GM20431 (cell line): Measurements from ENCODE around the gene DOCK11.
"Not testable (repeated sequence)": the region's sequence is repeated elsewhere in the genome, so short reads cannot be mapped to it uniquely, and the experiment has no call there.

Experiments used
- in situ Hi-C: fragments of 300-500 bp; cut with MseI, MboI; formaldehyde crosslinking; loops from one replicate; pipeline ENCODE4 v1.15.0; 2020; ENCODE audit warnings: low sequenced_read_pairs; ENCODE audit not compliant: unreplicated experiment

Gene DOCK11

GRCh38 chrX:118495061-118495921 lies at the start of gene DOCK11:
Gene DOCK11 (plus strand): TSS chrX:118495815. CDS start chrX:118495972, 157 bp downstream.
- in situ Hi-C loops: no loop called here

- in situ Hi-C loops: no loop called here
Measured at GRCh38 chrX:118448273-118448783, 47.3 kb upstream of the DOCK11 start.

GRCh38 chrX:118455013-118455412 lies 40.6 kb upstream of the DOCK11 start:
- in situ Hi-C loops: loop anchor here (25.0 kb wide), 2 partner anchors 132 to 357 kb away; partner anchors contain the start of gene ZCCHC12

- in situ Hi-C loops: loop anchor here (25.0 kb wide), 2 partner anchors 128 to 353 kb away; partner anchors contain the start of gene ZCCHC12
Measured at GRCh38 chrX:118459494-118459893, 36.1 kb upstream of the DOCK11 start.

- in situ Hi-C loops: loop anchor here (25.0 kb wide), 2 partner anchors 123 to 348 kb away; partner anchors contain the start of gene ZCCHC12
Measured at GRCh38 chrX:118464501-118464900, 31.1 kb upstream of the DOCK11 start.

GRCh38 chrX:118468122-118468521 lies 27.5 kb upstream of the DOCK11 start:
- in situ Hi-C loops: loop anchor here (25.0 kb wide), 2 partner anchors 119 to 344 kb away; partner anchors contain the start of gene ZCCHC12

- in situ Hi-C loops: loop anchor here (25.0 kb wide), 2 partner anchors 116 to 341 kb away; partner anchors contain the start of gene ZCCHC12
Measured at GRCh38 chrX:118470721-118471347, 24.8 kb upstream of the DOCK11 start.

- in situ Hi-C loops: loop anchor here (25.0 kb wide), 2 partner anchors 113 to 338 kb away; partner anchors contain the start of gene ZCCHC12
Measured at GRCh38 chrX:118474586-118474985, 21.0 kb upstream of the DOCK11 start.

- in situ Hi-C loops: no loop called here
Measured at GRCh38 chrX:118475903-118476302, 19.7 kb upstream of the DOCK11 start.

GRCh38 chrX:118480172-118480571 lies 15.4 kb upstream of the DOCK11 start:
- in situ Hi-C loops: no loop called here

- in situ Hi-C loops: not testable (repeated sequence)
Measured at GRCh38 chrX:118482384-118482783, 13.2 kb upstream of the DOCK11 start.

GRCh38 chrX:118484216-118484903 lies 11.3 kb upstream of the DOCK11 start:
- in situ Hi-C loops: no loop called here

GRCh38 chrX:118486693-118487092 lies 8.9 kb upstream of the DOCK11 start:
- in situ Hi-C loops: not testable (repeated sequence)

- in situ Hi-C loops: no loop called here
Measured at GRCh38 chrX:118493016-118493415, 2.6 kb upstream of the DOCK11 start.

GRCh38 chrX:118493653-118494297 lies 1.8 kb upstream of the DOCK11 start:
- in situ Hi-C loops: no loop called here

GRCh38 chrX:118495958-118496762 lies 545 bp downstream of the DOCK11 start:
- in situ Hi-C loops: no loop called here

- in situ Hi-C loops: no loop called here
Measured at GRCh38 chrX:118496763-118497079, 1.1 kb downstream of the DOCK11 start.

GRCh38 chrX:118497180-118497818 lies 1.7 kb downstream of the DOCK11 start:
- in situ Hi-C loops: no loop called here
